ENCODE data around the gene RAB11FIP4.

- no peak for TF ChIP-seq CTCF (IDR thresholded peaks at IDR 0.05; ENCODE audit: insufficient read depth, low read length, poor library complexity, severe bottlenecking)
- TF ChIP-seq EZH2phosphoT487 (conservative IDR thresholded peaks at IDR 0.05; ENCODE audit: low read length): no peak
These were observed 42.0 kb upstream of the RAB11FIP4 start for GRCh38 chr17:31349454-31349853.
